GM18498 (cell line): ENCODE results near the gene SDSL.

ENCODE experiments used
- ATAC-seq: cut with Tn5 transposase; IDR thresholded peaks from one replicate; pipeline ENCODE4 v1.9.1; 2021; ENCODE audit warnings: mild to moderate bottlenecking, moderate library complexity; ENCODE audit not compliant: unreplicated experiment

The SDSL gene

GRCh38 chr12:113466454-113467141 is 44.4 kb downstream of the SDSL start:
- ATAC-seq = no peak

DNA sequence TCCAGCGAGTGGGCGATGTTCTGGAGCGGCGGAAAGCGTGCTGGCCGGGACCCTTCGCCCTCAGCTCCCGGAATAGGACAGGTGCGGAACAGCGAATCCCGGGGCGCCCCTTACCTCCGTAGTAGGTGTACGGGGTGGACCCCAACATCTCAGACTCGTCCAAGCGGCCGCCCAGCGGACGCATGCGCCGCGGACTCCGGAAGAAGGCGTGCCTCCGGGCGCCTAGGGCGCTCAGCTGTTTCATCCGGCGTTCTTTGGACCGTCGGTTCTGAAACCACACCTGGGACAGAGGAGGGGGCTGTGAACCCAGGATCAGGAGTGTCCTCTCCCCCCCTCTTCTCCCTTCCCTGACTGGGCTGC is 44.9 kb downstream of the SDSL start:
- ATAC-seq = no peak

GRCh38 chr12:113467502-113468364 is 45.6 kb downstream of the SDSL start:
- no peak for ATAC-seq

DNA sequence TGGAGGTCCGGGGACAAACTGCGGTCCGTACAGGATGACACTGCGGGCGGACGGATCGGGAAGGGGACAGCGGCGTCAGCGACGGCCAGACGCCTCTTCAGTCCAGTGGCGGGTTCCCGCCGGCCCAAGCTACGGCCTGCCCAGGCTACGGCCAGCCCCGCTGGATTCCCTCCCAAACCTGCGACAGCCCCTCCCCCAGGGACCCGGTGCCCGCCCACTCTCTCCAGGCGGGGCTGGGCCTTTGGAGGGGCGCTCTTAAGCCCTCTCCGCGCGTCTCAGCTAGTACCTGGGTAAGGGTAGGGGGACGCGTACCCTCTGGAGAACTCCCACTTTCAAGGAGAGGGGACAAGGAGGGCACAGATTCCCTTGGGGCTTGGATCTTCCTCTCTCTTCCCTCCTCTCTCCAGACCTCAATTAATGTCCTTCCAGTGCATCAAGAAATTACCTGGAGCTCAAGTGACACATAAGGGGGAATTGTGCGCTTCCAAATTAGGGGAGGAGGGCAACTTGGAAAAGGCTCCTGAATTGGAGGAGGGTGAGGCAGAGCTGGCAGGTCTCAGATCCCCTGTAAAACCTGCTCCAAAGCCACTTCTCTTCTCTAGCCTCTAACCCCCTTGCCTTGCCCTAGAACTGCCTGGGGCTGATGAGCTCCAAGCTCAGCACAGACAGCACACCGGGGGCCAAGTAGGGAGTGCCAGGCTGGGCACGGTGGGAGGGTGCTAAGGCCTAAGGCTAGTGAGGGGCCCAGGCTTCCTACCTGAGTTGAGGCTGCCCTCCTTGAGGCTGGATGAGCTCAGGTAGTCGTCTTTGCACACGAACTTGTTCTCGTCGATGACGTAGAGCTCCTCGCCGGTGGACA is 46.4 kb downstream of the SDSL start:
- ATAC-seq = no peak

- ATAC-seq = no peak
Observed at GRCh38 chr12:113469224-113469948, 47.2 kb downstream of the SDSL start.

- ATAC-seq = no peak
Observed at GRCh38 chr12:113469949-113470743, 48.0 kb downstream of the SDSL start.

DNA sequence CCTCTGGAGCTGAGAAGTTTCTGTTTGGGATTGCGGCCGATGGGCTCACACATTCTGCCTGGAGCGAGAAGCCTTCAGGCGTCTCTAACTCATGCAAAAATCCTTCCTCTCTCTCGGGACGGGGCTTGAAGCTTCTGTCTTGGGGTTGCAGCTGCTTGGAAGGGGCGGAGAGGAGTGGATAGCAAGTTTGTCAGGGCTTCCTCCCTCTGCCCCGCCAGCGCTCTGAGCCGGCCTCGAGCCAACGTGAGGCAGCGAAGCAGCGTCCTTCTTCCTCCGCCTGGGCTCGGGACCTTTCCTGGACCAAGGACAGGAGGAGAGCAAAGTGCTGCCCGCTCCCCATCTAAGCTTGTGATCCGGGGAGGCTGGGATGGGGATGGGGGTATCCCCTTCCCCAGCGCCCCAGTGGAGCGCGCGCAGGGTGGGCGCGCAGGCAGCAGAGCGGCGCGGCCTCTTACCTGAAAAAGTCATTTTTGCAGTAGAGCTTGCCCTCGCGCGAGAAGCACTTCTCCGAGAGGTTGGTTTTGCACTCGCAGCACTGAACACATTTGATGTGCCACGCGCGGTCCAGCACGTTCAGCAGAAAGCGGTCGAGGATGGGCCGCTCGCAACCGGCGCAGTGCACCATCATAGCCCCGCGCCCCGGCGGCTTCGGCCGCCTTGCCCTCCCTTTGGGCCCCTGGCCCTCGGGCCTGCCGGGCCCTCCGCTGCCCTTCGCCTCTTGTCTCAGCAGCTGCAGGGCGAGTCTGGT is 48.9 kb downstream of the SDSL start:
- no peak for ATAC-seq

DNA sequence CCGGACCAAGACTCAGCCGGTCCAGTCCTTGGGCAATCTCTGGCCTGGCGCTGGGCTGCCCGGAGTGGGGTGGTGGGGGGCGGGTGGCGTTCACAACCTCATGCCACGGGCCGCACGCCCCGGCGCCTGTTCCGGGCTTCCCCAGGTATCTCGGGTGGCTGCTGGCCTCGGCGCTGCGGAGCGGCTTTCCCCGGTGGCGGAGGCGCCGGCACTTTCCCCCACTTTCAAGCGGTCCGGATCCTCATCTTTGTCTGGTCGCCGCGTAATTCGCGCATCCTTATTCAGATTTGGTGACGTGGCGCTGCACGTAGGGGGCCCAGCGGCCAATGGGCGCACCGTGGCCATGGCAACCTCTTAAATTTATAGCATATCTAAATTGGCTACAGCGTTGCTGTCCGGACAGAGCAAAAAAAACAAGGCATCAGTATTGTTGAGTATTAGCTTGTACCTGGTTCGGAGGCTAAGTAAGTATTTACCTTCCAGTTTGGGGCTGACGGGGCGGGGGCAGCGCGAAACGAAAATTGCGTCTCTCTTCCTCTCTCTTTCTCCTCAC is 49.5 kb downstream of the SDSL start, which contains the start of gene LHX5:
LHX5 (minus strand) TSS at position 253 of the 553 bp plus-strand sequence. CDS start 373 bp downstream, outside the sequence.
- ATAC-seq = no peak

- no peak for ATAC-seq
Observed at GRCh38 chr12:113472191-113473121, 50.3 kb downstream of the SDSL start.

- ATAC-seq = no peak
Observed at GRCh38 chr12:113473400-113473799, 51.2 kb downstream of the SDSL start.

DNA sequence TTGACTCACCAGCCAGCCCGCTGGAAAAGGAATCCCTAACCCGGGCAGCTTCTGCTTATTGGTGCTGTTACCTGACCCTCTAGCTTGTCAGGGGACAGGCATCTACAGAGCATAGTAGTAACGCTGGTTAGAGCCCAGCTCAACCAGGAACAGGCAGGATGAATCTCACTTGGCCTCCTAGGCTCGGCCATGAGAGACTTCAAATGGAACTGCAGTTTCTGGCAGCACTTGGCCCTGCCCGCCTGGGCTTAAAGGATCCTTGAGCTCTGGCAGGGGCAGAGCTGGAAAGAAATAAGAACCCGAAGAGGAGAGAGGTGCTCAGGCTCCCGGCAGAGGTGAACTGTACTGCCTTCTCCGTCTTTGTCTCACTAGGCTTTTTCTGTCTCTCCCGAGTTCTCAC is 51.8 kb downstream of the SDSL start:
- ATAC-seq = no peak

- ATAC-seq = no peak
Observed at GRCh38 chr12:113474635-113475436, 52.7 kb downstream of the SDSL start.

DNA sequence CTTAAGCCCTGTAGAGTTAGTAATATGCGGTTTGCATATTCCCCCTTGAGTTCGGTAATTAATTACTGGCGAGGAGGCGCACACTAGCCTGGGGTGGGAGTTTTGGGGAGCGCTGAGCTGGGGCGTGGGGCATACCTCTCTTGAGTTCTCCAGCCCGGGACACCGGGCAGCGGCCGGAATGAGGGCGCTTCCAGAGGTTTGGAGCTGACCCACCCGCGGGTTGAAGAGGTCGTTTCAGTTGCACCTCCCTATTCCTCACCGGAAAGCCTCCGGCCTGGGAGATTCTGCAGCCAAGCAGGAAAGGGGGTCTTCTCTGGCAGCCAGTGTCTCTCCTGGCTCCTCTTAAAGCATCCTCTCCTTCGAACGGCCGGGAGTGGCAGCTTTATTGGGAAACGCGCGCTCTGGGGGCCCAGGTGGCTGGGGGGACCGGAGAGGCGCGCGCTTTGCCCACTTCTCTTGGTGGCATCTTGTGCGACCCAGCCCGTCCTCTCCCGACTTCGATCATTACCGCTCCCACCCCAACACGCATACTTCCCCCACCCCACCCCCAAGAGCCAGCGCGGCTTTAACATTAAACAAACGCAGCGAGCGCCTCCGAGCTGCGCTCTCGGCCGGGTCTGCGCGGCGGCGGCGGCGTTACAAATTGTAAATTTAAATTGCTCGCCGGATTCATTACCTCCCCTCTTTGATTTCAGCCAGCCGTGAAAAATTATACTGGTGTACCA is 53.4 kb downstream of the SDSL start:
- ATAC-seq = no peak

DNA sequence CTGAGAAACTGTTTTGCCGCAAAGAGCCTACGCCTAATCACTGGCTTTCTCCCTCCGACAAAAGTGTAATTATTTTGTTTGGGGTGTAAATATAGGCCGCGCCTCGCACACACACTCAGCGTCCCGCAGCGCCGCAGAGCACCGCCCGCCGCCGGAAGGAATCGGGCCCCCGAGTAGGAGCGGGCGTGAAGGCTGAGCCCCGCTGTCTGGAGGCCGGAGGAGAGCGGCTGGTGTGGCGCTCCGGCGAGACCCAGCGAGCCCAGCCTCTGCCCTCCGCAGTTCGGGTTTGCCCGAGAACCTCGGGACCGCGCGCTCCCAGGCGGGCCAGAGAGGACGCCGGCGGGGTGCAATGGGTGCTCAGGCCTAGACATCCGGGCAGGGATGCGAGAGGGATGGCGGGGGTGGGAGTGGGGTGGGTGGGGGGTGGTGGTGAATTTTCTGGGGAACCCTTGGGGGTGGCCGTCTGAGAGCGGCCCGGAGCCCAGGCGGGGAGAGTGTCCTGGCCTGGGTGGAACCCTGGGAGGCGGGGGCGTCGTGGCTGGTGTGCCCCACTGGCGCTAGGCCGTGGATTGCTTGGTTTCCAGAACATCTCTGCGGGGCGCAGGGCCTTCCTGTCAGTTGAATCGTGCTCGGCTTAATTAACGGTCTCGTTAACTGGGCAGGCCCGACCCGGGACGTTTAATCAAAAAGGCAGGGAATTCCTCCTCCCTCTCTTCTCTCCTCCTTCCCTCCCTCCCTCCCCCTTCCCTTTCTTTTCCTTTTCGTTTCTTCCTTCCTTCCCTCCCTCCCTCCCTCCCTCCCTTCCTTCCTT is 54.2 kb downstream of the SDSL start:
- ATAC-seq = no peak

GRCh38 chr12:113477171-113477841 is 55.1 kb downstream of the SDSL start:
- no peak for ATAC-seq
